Right atrium auricular region (tissue), 2 donors: ENCODE measurements around the gene GNA15. TPM values are rescaled to one million over a fixed set of nuclear protein-coding genes. Genes with fewer than 3 reads are reported as not detected.

ENCODE experiments used
- DNase-seq: peaks from one replicate; pipeline ENCODE4 v3.0.0-alpha.2; 2019; ENCODE audit warnings: low spot score
- H3K27ac ChIP-seq, 2 donors: fragments of 200-600 bp; sonication (generic); 1 replicate in 1 of 2; 2 replicates in 1 of 2; pipeline ENCODE4 v1.5.1; 2016 to 2019
- H3K27me3 ChIP-seq, 2 donors: fragments of 200-600 bp; sonication (generic); one replicate each; pipeline versions ENCODE4 v1.5.1 to v1.6.0; 2017 to 2019
- H3K36me3 ChIP-seq: fragments of 200-600 bp; sonication (generic); one replicate; pipeline ENCODE4 v1.5.1; 2016
- H3K4me1 ChIP-seq, 2 donors: fragments of 200-600 bp; sonication (generic); one replicate each; pipeline versions ENCODE4 v1.5.1 to v1.6.0; 2017 to 2019
- H3K4me3 ChIP-seq, 2 donors: fragments of 200-600 bp; sonication (generic); 1 replicate in 1 of 2; 2 replicates in 1 of 2; pipeline ENCODE4 v1.5.1; 2017 to 2019; ENCODE audit warnings: mild to moderate bottlenecking in 1 of 2, moderate library complexity in 1 of 2
- H3K9me3 ChIP-seq, 2 donors: fragments of 200-600 bp; sonication (generic); one replicate each; pipeline ENCODE4 v1.5.1; 2019
- total RNA-seq, 2 donors: library from RNA; depleted of rRNA; stranded (reverse); fragments of >200 nt; gene quantifications; one replicate each; pipeline ENCODE4 v1.1.0, GENCODE V29; 2016
- TF ChIP-seq, protein P1 (sequence below), 2 donors: fragments of 200-600 bp; sonication (generic); IDR thresholded peaks; one replicate each; pipeline ENCODE4 v1.5.1; 2019; ENCODE audit warnings: antibody characterized with exemption in 2 of 2

The GNA15 gene
- total RNA-seq, 2 donors from 2014 or later, result 0.74 to 3.0 TPM

DNA sequence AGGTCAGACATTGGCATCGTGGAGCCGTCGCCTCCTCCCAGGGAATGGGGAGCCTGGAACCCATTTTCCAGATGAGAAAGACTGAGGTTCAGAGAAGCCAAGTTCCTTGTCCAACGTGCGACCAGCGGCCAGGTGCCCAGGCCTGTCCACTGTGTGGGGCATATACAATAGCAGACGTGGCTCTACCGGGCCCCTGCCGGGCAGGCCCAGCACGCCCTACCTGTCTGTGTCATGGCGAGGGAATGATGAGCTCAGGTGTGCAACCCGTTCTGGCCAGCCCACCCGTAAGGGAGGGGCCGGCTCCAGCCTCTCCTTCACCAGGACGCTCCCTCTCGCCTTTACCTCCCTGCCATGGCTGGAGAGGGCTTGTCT is 837 bp downstream of the GNA15 start:
- Histone ChIP-seq H3K4me3 (peak overlapping the region; percentile 3 to 40), H3K4me1 (peaks cover 0 to 11% of the 10 kb centered on the region in 2 donors)
- TF ChIP-seq, protein P1, sequence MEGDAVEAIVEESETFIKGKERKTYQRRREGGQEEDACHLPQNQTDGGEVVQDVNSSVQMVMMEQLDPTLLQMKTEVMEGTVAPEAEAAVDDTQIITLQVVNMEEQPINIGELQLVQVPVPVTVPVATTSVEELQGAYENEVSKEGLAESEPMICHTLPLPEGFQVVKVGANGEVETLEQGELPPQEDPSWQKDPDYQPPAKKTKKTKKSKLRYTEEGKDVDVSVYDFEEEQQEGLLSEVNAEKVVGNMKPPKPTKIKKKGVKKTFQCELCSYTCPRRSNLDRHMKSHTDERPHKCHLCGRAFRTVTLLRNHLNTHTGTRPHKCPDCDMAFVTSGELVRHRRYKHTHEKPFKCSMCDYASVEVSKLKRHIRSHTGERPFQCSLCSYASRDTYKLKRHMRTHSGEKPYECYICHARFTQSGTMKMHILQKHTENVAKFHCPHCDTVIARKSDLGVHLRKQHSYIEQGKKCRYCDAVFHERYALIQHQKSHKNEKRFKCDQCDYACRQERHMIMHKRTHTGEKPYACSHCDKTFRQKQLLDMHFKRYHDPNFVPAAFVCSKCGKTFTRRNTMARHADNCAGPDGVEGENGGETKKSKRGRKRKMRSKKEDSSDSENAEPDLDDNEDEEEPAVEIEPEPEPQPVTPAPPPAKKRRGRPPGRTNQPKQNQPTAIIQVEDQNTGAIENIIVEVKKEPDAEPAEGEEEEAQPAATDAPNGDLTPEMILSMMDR (IDR thresholded peaks at IDR 0.05), result no peak

DNA sequence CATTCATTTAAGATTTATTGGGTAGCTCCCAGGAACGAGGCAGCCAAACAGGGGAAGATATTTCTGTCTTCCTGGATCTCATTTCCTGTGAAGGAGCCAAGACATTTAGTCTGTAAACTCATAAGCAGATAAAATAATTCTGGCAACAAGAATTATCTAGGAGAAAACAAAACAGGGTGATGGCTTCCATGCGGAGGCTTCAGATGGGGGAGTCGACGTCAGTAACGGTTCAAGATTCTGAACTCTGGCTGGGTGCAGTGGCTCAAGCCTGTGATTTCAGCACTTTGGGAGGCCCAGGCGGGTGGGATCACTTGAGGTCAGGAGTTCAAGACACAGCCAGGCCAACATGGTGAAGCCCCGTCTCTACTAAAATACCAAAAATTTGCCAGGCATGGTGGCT is 1.3 kb downstream of the GNA15 start:
- no peak overlapping the region for H3K27ac ChIP-seq
- H3K27me3 ChIP-seq, result no peaks in the 10 kb centered on the region
- peaks cover 0 to 9% of the 10 kb centered on the region in 2 donors for H3K9me3 ChIP-seq
- peaks cover 0 to 16% of the 10 kb centered on the region in 2 donors for H3K4me1 ChIP-seq
- peak overlapping the region in 1 of 2 donors; percentile 3 for H3K4me3 ChIP-seq
- H3K36me3 ChIP-seq, result no peaks in the 10 kb centered on the region
- DNase-seq, result no peak
- TF ChIP-seq, protein P1 (IDR thresholded peaks at IDR 0.05), result no peak

More for the DNA sequence above, 837 bp downstream of the GNA15 start:
- Histone ChIP-seq H3K9me3 (peaks cover 0 to 9% of the 10 kb centered on the region in 2 donors), H3K36me3 (no peaks in the 10 kb centered on the region), H3K27ac (peak overlapping the region; percentile 51 to 59), H3K27me3 (no peaks in the 10 kb centered on the region)
- DNase-seq, result no peak

DNA sequence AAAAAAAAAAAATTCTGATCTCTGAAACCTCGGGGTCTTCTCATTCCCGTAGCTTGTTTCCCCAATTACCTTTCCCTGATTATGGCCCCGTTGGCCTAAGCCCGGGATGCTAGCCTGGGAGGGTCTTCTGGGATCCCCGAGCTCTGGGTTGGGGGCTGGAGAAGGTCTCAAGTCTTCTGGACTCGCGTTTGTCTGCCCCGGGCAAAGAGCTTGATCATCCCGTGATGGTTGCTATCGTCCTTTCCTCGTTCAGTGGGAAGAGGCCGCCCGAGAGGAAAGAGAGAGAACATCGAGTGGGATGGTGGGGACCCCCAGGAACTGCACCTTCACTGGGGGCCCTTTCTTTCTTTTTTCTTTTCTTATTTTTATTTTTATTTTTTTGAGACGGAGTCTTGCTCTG is 2.4 kb downstream of the GNA15 start:
- Histone ChIP-seq H3K36me3 (no peaks in the 10 kb centered on the region), H3K4me1 (peaks cover 0 to 18% of the 10 kb centered on the region in 2 donors), H3K27ac (no peak overlapping the region), H3K27me3 (no peaks in the 10 kb centered on the region), H3K9me3 (peaks cover 0 to 9% of the 10 kb centered on the region in 2 donors), H3K4me3 (no peak overlapping the region)
- TF ChIP-seq, protein P1 (IDR thresholded peaks at IDR 0.05), result no peak
- no peak for DNase-seq

DNA sequence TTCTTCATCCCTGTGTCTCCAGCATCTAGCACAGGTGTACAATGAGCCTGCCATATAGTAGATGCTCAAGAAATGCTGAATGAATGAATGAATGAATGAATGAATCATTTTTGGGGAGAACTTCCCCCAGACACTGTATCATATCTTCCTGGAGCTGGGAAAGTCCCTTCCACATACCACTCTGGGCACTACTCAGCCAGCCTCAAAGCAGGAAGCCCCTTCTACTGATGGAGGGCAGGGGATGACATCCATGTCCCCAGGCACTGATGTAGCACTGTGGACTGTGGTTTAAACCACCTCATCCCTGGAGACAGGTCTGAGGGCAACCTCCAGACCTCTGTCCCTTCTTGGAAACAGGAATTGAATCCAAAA is 4.8 kb downstream of the GNA15 start:
- no peak for DNase-seq
- Histone ChIP-seq H3K4me1 (peaks cover 0 to 18% of the 10 kb centered on the region in 2 donors), H3K27me3 (no peaks in the 10 kb centered on the region), H3K36me3 (no peaks in the 10 kb centered on the region), H3K9me3 (peaks cover 0 to 9% of the 10 kb centered on the region in 2 donors), H3K27ac (no peak overlapping the region), H3K4me3 (no peak overlapping the region)
- TF ChIP-seq, protein P1 (IDR thresholded peaks at IDR 0.05), result no peak

- no peak for DNase-seq
- H3K4me1 ChIP-seq, result peaks cover 0 to 11% of the 10 kb centered on the region in 2 donors
- peaks cover 0 to 9% of the 10 kb centered on the region in 2 donors for H3K9me3 ChIP-seq
- no peaks in the 10 kb centered on the region for H3K27me3 ChIP-seq
- no peak overlapping the region for H3K4me3 ChIP-seq
- peak overlapping the region; percentile 39 to 58 for H3K27ac ChIP-seq
- no peaks in the 10 kb centered on the region for H3K36me3 ChIP-seq
- TF ChIP-seq, protein P1 (IDR thresholded peaks at IDR 0.05), result no peak
Measured at GRCh38 chr19:3142292-3142670, 6.4 kb downstream of the GNA15 start.

- Histone ChIP-seq H3K36me3 (no peaks in the 10 kb centered on the region), H3K27me3 (no peaks in the 10 kb centered on the region), H3K4me3 (no peak overlapping the region), H3K27ac (peak overlapping the region; percentile 39 to 58), H3K9me3 (peaks cover 0 to 9% of the 10 kb centered on the region in 2 donors), H3K4me1 (peaks cover 0 to 11% of the 10 kb centered on the region in 2 donors)
- no peak for DNase-seq
- TF ChIP-seq, protein P1 (IDR thresholded peaks at IDR 0.05), result no peak
Measured at GRCh38 chr19:3142781-3143337, 7.0 kb downstream of the GNA15 start.
